ENCODE results near the gene STAC.
"Not testable (repeated sequence)": the region's sequence is repeated elsewhere in the genome, so short reads cannot be mapped to it uniquely, and the experiment has no call there.

Gene STAC

GRCh38 chr3:36459177-36459576, 78.9 kb downstream of the STAC start:
- no peak for TF ChIP-seq CTCF (IDR thresholded peaks at IDR 0.05; ENCODE audit: poor library complexity, severe bottlenecking)
- no peaks in the 10 kb centered on the region for H3K36me3 ChIP-seq (ENCODE audit: low read depth)
- no peak overlapping the region for H3K27ac ChIP-seq (ENCODE audit: poor library complexity, severe bottlenecking)
- DNase-seq (ENCODE audit: low spot score) (no peak), ATAC-seq (ENCODE audit: low read depth) (no peak)
- no peaks in the 10 kb centered on the region for H3K27me3 ChIP-seq (ENCODE audit: insufficient read depth, poor library complexity, severe bottlenecking)
- no peak overlapping the region for H3K4me3 ChIP-seq (ENCODE audit: severe bottlenecking)
- no peaks in the 10 kb centered on the region for H3K9me3 ChIP-seq (ENCODE audit: severe bottlenecking)
- H3K4me1 ChIP-seq (ENCODE audit: insufficient read depth, poor library complexity, severe bottlenecking), result no peaks in the 10 kb centered on the region

- no peak for DNase-seq (ENCODE audit: low spot score)
Observed at GRCh38 chr3:36461597-36461996, 81.3 kb downstream of the STAC start.

GRCh38 chr3:36472045-36472444, 91.7 kb downstream of the STAC start:
- not testable (repeated sequence) for H3K27me3 ChIP-seq (ENCODE audit: insufficient read depth, poor library complexity, severe bottlenecking); DNase-seq (ENCODE audit: low spot score); H3K36me3 ChIP-seq (ENCODE audit: low read depth); H3K4me3 ChIP-seq (ENCODE audit: severe bottlenecking); H3K9me3 ChIP-seq (ENCODE audit: severe bottlenecking); H3K4me1 ChIP-seq (ENCODE audit: insufficient read depth, poor library complexity, severe bottlenecking); H3K27ac ChIP-seq (ENCODE audit: poor library complexity, severe bottlenecking); ATAC-seq (ENCODE audit: low read depth)

More at GRCh38 chr3:36461597-36461996, 81.3 kb downstream of the STAC start:
- no peaks in the 10 kb centered on the region for H3K9me3 ChIP-seq (ENCODE audit: severe bottlenecking)
- H3K27ac ChIP-seq (ENCODE audit: poor library complexity, severe bottlenecking), result no peak overlapping the region
- H3K36me3 ChIP-seq (ENCODE audit: low read depth), result no peaks in the 10 kb centered on the region
- TF ChIP-seq CTCF (IDR thresholded peaks at IDR 0.05; ENCODE audit: poor library complexity, severe bottlenecking), result no peak
- H3K4me3 ChIP-seq (ENCODE audit: severe bottlenecking), result no peak overlapping the region
- H3K27me3 ChIP-seq (ENCODE audit: insufficient read depth, poor library complexity, severe bottlenecking), result no peaks in the 10 kb centered on the region
- ATAC-seq (ENCODE audit: low read depth), result no peak
- H3K4me1 ChIP-seq (ENCODE audit: insufficient read depth, poor library complexity, severe bottlenecking), result no peaks in the 10 kb centered on the region

GRCh38 chr3:36475558-36475957, 95.3 kb downstream of the STAC start:
- no peak for TF ChIP-seq CTCF (IDR thresholded peaks at IDR 0.05; ENCODE audit: poor library complexity, severe bottlenecking)
- H3K9me3 ChIP-seq (ENCODE audit: severe bottlenecking), result no peaks in the 10 kb centered on the region
- no peak for DNase-seq (ENCODE audit: low spot score)
- H3K27ac ChIP-seq (ENCODE audit: poor library complexity, severe bottlenecking), result no peak overlapping the region
- no peak for ATAC-seq (ENCODE audit: low read depth)
- no peaks in the 10 kb centered on the region for H3K27me3 ChIP-seq (ENCODE audit: insufficient read depth, poor library complexity, severe bottlenecking)
- H3K36me3 ChIP-seq (ENCODE audit: low read depth), result no peaks in the 10 kb centered on the region
- H3K4me1 ChIP-seq (ENCODE audit: insufficient read depth, poor library complexity, severe bottlenecking), result no peaks in the 10 kb centered on the region
- H3K4me3 ChIP-seq (ENCODE audit: severe bottlenecking), result no peak overlapping the region

- Histone ChIP-seq H3K27ac (ENCODE audit: poor library complexity, severe bottlenecking) (no peak overlapping the region), H3K36me3 (ENCODE audit: low read depth) (no peaks in the 10 kb centered on the region), H3K9me3 (ENCODE audit: severe bottlenecking) (no peaks in the 10 kb centered on the region), H3K27me3 (ENCODE audit: insufficient read depth, poor library complexity, severe bottlenecking) (no peaks in the 10 kb centered on the region), H3K4me3 (ENCODE audit: severe bottlenecking) (no peak overlapping the region), H3K4me1 (ENCODE audit: insufficient read depth, poor library complexity, severe bottlenecking) (no peaks in the 10 kb centered on the region)
- DNase-seq (ENCODE audit: low spot score), result no peak
- TF ChIP-seq CTCF (IDR thresholded peaks at IDR 0.05; ENCODE audit: poor library complexity, severe bottlenecking), result no peak
- ATAC-seq (ENCODE audit: low read depth), result no peak
Observed at GRCh38 chr3:36476286-36476942, 96.1 kb downstream of the STAC start.
